HepG2 (cell line): ENCODE measurements around the gene DRC7. TPM values are rescaled to one million over a fixed set of nuclear protein-coding genes. Genes with fewer than 3 reads are reported as not detected.

ENCODE experiments used
- E2F2 ChIP-seq: sonication (generic); formaldehyde crosslinking; IDR thresholded peaks from 2 replicates; pipeline ENCODE4 v1.4.0; 2020; ENCODE audit warnings: missing genetic modification reagents, borderline replicate concordance
- GATA4 ChIP-seq: sonication (generic); IDR thresholded peaks from 2 replicates; pipeline ENCODE4 v1.6.1; 2016; ENCODE audit warnings: antibody characterized with exemption, low read depth, borderline replicate concordance
- GATAD1 ChIP-seq: IDR thresholded peaks from 2 replicates; pipeline ENCODE4 v1.6.1; 2016; ENCODE audit warnings: missing genetic modification reagents, missing compliant biosample characterization
- HNRNPLL ChIP-seq: fragments of 200-400 bp; formaldehyde crosslinking; IDR thresholded peaks from 2 replicates; pipeline ENCODE4 v1.6.1; 2017; ENCODE audit warnings: mild to moderate bottlenecking, low read depth, low read length; ENCODE audit not compliant: poor library complexity, severe bottlenecking
- MEIS2 ChIP-seq: sonication (generic); formaldehyde crosslinking; IDR thresholded peaks from 2 replicates; pipeline ENCODE4 v1.9.0; 2021; ENCODE audit warnings: mild to moderate bottlenecking, missing genetic modification reagents
- NCOA2 ChIP-seq: sonication (generic); formaldehyde crosslinking; IDR thresholded peaks from 2 replicates; pipeline ENCODE4 v1.8.0; 2022; ENCODE audit warnings: inconsistent platforms
- PRDM4 ChIP-seq: sonication (generic); formaldehyde crosslinking; IDR thresholded peaks from 2 replicates; pipeline ENCODE4 v1.9.0; 2021; ENCODE audit warnings: missing genetic modification reagents, borderline replicate concordance
- SRSF4 ChIP-seq: fragments of 200-400 bp; formaldehyde crosslinking; IDR thresholded peaks from one replicate; pipeline ENCODE4 v1.6.1; 2018; ENCODE audit warnings: mild to moderate bottlenecking, low read depth, low read length, moderate library complexity; ENCODE audit not compliant: poor library complexity, severe bottlenecking
- SSRP1 ChIP-seq: IDR thresholded peaks from 2 replicates; pipeline ENCODE4 v1.6.1; 2016; ENCODE audit warnings: control low read depth
- TEAD2 ChIP-seq: sonication (generic); formaldehyde crosslinking; IDR thresholded peaks from 2 replicates; pipeline ENCODE4 v1.9.0; 2021; ENCODE audit warnings: missing genetic modification reagents
- TEAD3 ChIP-seq: optimal IDR thresholded peaks from 2 replicates; pipeline ENCODE3; 2016; ENCODE audit warnings: borderline replicate concordance
- ZBTB49 ChIP-seq: sonication (generic); formaldehyde crosslinking; IDR thresholded peaks from 2 replicates; pipeline ENCODE4 v1.4.0; 2020; ENCODE audit warnings: missing genetic modification reagents, borderline replicate concordance
- ZNF318 ChIP-seq: sonication (generic); formaldehyde crosslinking; IDR thresholded peaks from 2 replicates; pipeline ENCODE4 v1.4.0; 2020; ENCODE audit warnings: mild to moderate bottlenecking, missing genetic modification reagents
- ZNF768 ChIP-seq: sonication (generic); formaldehyde crosslinking; IDR thresholded peaks from 2 replicates; pipeline ENCODE4 v1.4.0; 2020; ENCODE audit warnings: missing genetic modification reagents
- ZNF784 ChIP-seq: sonication (generic); formaldehyde crosslinking; IDR thresholded peaks from 2 replicates; pipeline ENCODE4 v1.5.1; 2020; ENCODE audit warnings: missing genetic modification reagents, mild to moderate bottlenecking, borderline replicate concordance
- polyA plus RNA-seq, 8 experiments: library from polyadenylated mRNA; depleted of rRNA in 3 of 8; stranded (reverse) in 7 of 8; unstranded in 1 of 8; fragments of >200 nt; fragmentation: Illumina TruSeq in 4 of 8; extraction: Trizol in 4 of 8; gene quantifications; 2 replicates each; pipeline versions ENCODE4 v1.2.1 to v1.2.3, GENCODE V29; 2011 to 2016; ENCODE audit warnings: low read depth in 4 of 8, missing spikeins in 1 of 8, mixed read lengths in 1 of 8; ENCODE audit not compliant: insufficient read depth in 1 of 8
- total RNA-seq, 5 experiments: library from RNA; depleted of rRNA; stranded (reverse); fragments of >200 nt; fragmentation: Illumina TruSeq; extraction: Trizol; gene quantifications; 2 replicates each; pipeline ENCODE4 v1.2.3, GENCODE V29; 2016; ENCODE audit warnings: low read depth in 1 of 5

The DRC7 gene
- total and polyA plus RNA-seq, 2 of the 13 experiments (the other 11 are each of a cell fraction or from before 2014, with no cell fraction given), result 2.7 to 3.4 TPM

- no peak for TF ChIP-seq SRSF4
- TF ChIP-seq GATAD1 (CRISPR knock-in tag), result no peak; the same call in 1 of the 2 replicates
- TF ChIP-seq HNRNPLL, result no peak
- no peak for TF ChIP-seq ZNF784 (CRISPR knock-in tag)
- TF ChIP-seq PRDM4, result no peak
- TF ChIP-seq E2F2 (CRISPR knock-in tag), result no peak
- peak; percentile 90 for TF ChIP-seq ZNF768 (CRISPR knock-in tag)
- 0 out of 2 replicates have a peak, but pooled peaks have one; percentile 10 for TF ChIP-seq NCOA2 (CRISPR knock-in tag)
- no peak for TF ChIP-seq GATA4
- TF ChIP-seq MEIS2, result no peak
- no peak for TF ChIP-seq TEAD2
- TF ChIP-seq SSRP1 (CRISPR knock-in tag), result no peak
- TF ChIP-seq TEAD3 (CRISPR knock-in tag), result peak; percentile 55
- TF ChIP-seq ZNF318, result no peak
- no peak for TF ChIP-seq ZBTB49 (CRISPR knock-in tag)
These were observed 25.6 kb downstream of the DRC7 start (continued) for GRCh38 chr16:57720142-57720575.
